CD4-positive, alpha-beta T cell treated with Interleukin-6 at 100 ng/mL for 8 hours (primary cell): ENCODE measurements around the gene TMED10.
"Not testable (repeated sequence)": the region's sequence is repeated elsewhere in the genome, so short reads cannot be mapped to it uniquely, and the experiment has no call there.

ENCODE experiments used
- DNase-seq: peaks from one replicate; pipeline ENCODE4 v3.0.0-alpha.2; 2020; ENCODE audit warnings: mixed read lengths, low spot score

The TMED10 gene

DNA sequence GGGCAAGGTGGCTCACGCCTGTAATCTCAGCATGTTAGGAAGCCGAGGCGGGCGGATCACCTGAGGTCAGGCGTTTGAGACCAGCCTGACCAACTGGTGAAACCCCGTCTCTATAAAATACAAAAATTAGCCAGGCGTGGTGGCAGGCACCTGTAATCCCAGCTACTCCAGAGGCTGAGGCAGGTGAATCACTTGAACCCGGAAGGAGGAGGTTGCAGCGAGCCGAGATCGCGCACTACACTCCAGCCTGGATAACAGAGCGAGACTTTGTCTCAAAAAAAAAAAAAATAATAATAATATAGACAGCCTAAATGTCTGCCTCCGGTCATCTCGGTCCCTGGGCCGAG, 49.0 kb downstream of the TMED10 start:
- not testable (repeated sequence) for DNase-seq

GRCh38 chr14:75126679-75127473, 49.5 kb downstream of the TMED10 start, which contains the start of gene NEK9:
Gene NEK9 (minus strand): TSS chr14:75127048. CDS start chr14:75126921, 127 bp downstream.
- peak; percentile 85 for DNase-seq

- DNase-seq, result peak; percentile 9
Observed at GRCh38 chr14:75126121-75126544, 50.3 kb downstream of the TMED10 start.

- DNase-seq, result no peak
Observed at GRCh38 chr14:75125617-75126016, 50.8 kb downstream of the TMED10 start.

- DNase-seq, result peak; percentile 11
Observed at GRCh38 chr14:75123991-75124390, 52.4 kb downstream of the TMED10 start.

DNA sequence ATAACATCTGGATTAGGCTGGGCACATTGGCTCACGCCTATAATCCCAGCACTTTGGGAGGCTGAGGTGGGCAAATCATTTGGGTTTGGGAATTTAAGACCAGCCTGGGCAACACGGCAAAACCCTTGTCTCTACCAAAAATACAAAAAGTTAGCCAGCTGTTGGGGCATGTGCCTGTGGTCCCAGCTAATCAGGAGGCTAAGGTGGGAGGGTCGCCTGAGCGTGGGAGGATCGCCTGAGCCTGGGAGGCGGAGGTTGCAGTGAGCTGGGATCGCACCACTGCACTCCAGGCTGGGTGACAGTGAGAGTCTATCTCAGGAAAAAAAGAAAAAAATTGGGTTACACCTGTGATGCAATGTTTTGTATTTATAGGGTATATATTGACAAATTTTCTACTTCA, 54.9 kb downstream of the TMED10 start:
- no peak for DNase-seq

GRCh38 chr14:75120541-75121291, 55.7 kb downstream of the TMED10 start:
- DNase-seq, result no peak

- DNase-seq, result no peak
Observed at GRCh38 chr14:75119056-75119455, 57.4 kb downstream of the TMED10 start.

- no peak for DNase-seq
Observed at GRCh38 chr14:75113932-75114539, 62.4 kb downstream of the TMED10 start.

DNA sequence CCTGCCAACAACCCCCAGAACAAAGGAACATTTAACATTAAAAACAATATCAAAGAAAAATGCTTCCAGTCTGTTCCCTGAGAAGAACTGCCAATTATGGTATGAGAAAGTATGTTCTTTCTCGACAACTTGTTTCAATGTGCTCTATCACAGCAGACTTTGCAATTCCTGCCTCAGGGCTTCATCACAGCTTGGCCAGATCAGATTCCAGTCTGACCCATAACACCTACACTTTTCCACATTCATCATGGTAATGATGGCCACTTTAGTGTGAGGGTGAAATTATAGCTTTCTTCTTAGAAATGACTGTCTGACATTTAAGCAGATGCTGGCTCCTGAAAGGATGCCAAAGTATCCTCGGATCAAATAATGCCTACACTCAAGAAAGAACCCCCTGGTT, 66.5 kb downstream of the TMED10 start:
- no peak for DNase-seq

DNA sequence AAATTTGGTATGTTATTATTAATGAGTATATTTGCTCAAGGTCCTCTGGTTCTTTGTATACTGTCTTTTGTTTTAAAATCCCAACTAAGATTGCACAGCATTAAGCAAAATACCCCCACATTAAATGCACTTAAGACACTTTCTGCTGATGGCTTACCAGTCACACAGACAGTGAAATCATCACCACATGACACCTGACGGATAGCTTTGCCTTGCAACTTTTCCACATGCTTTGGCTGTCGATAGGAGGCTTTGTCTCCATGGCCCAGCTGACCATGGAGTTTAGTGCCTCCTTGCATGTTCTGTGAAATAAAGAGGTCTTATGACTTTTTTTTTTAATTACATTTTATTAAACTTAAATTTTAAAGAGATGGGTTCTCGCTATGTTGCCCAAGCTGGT, 69.2 kb downstream of the TMED10 start:
- DNase-seq, result no peak

DNA sequence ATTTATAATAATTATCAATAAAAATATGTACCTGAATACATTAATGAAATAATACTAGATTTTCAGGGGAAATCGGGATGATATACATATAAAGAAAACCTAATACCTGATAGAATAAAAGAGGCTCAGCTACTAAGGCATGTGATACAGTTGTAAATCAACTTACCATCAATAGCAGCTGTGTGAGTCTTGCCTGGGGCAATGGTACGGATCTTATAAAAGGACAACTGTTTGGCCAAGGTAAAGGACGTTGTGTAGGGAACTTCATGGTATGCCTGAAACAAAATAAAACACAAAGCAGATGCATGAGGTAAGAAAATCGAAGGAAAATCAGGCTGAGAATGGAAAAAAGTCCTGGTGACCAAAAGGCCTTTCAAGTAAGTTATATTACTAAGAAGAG, 74.9 kb downstream of the TMED10 start:
- DNase-seq, result no peak

- no peak for DNase-seq
Observed at GRCh38 chr14:75098682-75099081, 77.7 kb downstream of the TMED10 start.

GRCh38 chr14:75098212-75098611, 78.2 kb downstream of the TMED10 start:
- no peak for DNase-seq

GRCh38 chr14:75096959-75097358, 79.5 kb downstream of the TMED10 start:
- no peak for DNase-seq

- no peak for DNase-seq
Observed at GRCh38 chr14:75095690-75096089, 80.7 kb downstream of the TMED10 start.

DNA sequence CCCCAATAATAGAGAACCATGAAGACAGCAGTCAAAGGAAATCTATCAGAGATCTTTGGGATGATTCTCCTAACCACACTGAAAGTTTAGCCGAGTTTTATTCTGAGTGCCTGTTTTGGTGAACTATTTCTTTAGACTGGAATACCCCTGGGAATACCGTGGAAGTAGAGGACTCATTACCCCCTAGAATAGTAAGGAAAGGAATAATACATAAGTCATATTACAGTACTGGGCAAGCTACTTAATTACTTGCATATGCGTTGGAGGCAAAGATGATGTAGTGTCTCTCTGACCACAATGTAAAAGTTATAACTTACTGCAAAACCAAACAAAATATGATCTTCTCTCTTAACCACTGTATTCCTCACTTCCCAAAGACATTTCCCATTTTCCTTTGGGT, 81.5 kb downstream of the TMED10 start:
- no peak for DNase-seq

DNA sequence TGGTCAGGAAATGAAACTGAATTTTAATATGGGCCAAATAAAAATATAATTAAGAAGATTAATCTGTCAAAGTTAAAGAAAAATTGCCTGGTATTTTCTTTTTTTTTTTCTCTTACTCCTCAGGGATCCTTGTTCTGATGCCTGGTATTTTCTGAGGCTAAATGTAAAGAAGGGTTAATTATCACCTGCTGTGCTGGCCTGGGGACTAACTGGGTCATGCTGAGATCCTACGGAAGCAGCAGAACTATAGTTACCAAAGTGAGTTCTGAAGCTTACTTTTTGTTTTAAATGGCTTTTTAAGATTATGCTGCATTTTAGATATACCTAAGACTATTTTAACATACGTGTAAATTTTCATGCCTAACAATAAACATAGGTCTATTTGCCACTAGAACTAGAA, 83.7 kb downstream of the TMED10 start:
- DNase-seq, result no peak

- DNase-seq, result no peak
Observed at GRCh38 chr14:75091251-75091650, 85.2 kb downstream of the TMED10 start.

- DNase-seq, result no peak
Observed at GRCh38 chr14:75090353-75090752, 86.1 kb downstream of the TMED10 start.

DNA sequence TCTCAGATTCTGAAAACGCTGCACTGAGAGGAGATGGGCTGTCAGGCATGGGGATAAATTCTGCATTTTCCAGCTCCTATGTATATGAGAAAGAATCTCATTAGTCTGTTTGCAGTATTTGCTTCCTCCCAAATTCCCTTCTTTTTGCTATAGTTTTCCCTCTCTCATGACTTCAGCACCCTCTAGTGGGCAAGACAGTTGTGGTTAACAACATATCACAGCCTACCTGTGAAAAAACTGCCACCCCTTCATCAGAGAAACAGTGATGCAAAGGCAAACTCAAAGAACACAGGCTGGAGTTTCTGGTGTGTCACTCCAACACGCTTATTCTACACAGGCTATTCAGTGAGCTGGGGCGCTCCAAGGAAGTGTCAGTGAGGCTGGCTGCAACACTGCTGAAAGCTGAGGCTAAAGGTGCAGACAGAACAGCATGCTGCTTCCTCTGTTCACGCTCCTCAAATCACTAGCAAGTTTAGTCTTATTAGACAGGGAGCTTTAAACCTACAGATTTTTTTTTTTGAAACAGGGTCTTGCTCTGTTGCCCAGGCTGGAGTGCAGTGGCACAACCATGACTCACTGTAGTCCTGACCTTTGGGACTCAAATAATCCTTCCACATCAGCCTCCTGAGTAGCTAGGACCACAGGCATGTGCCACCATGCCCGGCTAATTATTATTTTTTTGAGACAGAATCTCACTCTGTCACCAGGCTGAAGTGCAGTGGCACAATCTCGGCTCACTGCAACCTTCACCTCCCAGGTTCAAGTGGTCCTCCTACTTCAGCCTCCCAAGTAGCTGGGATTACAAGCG, 87.6 kb downstream of the TMED10 start:
- DNase-seq, result peak; percentile 40

DNA sequence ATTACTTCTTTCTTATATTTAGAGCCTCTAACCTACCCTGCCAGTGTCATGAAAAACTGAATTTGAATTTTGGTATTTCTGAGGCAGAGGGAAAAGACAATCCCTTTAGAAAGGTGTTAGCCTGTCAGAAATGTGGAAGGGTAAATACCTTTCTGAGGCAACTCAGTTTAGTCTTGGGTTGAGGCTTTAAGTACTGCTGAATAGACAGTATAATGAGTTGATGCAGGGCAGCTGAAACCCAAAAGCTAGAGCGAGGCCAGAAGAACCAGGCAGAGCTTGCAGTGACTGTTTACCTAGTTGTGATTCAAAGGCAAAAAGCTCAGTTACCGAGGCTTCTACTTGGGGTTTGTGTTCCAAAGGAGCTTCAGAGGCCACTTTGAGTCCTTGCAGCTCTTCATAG, 88.3 kb downstream of the TMED10 start:
- DNase-seq, result no peak
